Astrocyte of the cerebellum (primary cell): Measurements from ENCODE around the gene PHF20.

ENCODE experiments used
- DNase-seq: peaks from one replicate; pipeline ENCODE4 v3.0.0-alpha.2; 2011; ENCODE audit warnings: low read depth
- H3K4me3 ChIP-seq: 2 replicates; pipeline ENCODE4 v1.5.1; 2011; ENCODE audit warnings: mild to moderate bottlenecking, low read depth, low read length, moderate library complexity
- in situ Hi-C: cut with HindIII; loops from 2 replicates; pipeline ENCODE4 v1.10.0; 2017; ENCODE audit warnings: low sequenced_read_pairs
- TF ChIP-seq, protein P1 (sequence below): IDR thresholded peaks from 2 replicates; pipeline ENCODE4 v1.5.1; 2012; ENCODE audit warnings: low read length, low read depth, moderate library complexity, mild to moderate bottlenecking; ENCODE audit errors: missing control alignments

Gene PHF20

DNA sequence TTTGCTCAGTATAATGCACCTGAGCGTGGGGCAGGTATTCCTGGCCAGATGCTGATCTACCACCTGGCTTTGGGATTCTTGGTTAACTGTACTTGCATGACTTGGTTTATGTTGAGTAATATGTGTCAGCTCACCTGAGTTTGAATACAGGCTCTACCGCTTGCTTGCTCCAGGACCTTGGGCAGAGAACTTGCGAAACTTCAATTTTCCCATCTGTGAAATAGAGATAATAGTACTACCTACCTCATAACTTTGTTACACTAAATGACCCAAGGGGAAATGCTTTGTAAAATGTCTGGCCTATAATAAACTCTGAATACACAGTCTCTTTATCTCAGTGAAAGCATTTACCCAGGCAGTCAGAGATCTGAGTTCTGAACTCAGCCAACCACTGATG is 130.7 kb downstream of the PHF20 start:
- in situ Hi-C loops: no loop called here
- DNase-seq: no peak
- TF ChIP-seq, protein P1, sequence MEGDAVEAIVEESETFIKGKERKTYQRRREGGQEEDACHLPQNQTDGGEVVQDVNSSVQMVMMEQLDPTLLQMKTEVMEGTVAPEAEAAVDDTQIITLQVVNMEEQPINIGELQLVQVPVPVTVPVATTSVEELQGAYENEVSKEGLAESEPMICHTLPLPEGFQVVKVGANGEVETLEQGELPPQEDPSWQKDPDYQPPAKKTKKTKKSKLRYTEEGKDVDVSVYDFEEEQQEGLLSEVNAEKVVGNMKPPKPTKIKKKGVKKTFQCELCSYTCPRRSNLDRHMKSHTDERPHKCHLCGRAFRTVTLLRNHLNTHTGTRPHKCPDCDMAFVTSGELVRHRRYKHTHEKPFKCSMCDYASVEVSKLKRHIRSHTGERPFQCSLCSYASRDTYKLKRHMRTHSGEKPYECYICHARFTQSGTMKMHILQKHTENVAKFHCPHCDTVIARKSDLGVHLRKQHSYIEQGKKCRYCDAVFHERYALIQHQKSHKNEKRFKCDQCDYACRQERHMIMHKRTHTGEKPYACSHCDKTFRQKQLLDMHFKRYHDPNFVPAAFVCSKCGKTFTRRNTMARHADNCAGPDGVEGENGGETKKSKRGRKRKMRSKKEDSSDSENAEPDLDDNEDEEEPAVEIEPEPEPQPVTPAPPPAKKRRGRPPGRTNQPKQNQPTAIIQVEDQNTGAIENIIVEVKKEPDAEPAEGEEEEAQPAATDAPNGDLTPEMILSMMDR: no peak
- H3K4me3 ChIP-seq: no peak overlapping the region

DNA sequence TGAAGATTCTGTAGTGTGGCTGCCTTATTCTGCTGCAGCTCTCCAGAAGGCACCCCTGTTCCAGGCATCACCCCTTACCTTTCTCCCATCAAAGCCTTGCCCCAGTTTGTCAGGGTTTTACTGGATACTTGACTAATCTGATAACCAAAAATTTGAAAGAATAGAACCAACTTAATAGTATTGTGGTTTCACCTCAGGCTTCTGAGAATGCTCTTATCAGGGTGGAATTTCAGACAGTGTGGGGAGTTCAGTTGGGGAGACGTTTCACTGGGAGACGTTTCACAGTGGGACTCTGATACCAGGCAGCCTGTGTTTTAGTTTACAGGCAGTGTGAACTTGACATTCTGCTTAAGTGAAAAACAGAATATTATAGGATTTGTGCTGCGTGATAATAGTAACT is 132.0 kb downstream of the PHF20 start:
- in situ Hi-C loops: no loop called here
- TF ChIP-seq, protein P1: no peak
- H3K4me3 ChIP-seq: no peak overlapping the region
- no peak for DNase-seq

DNA sequence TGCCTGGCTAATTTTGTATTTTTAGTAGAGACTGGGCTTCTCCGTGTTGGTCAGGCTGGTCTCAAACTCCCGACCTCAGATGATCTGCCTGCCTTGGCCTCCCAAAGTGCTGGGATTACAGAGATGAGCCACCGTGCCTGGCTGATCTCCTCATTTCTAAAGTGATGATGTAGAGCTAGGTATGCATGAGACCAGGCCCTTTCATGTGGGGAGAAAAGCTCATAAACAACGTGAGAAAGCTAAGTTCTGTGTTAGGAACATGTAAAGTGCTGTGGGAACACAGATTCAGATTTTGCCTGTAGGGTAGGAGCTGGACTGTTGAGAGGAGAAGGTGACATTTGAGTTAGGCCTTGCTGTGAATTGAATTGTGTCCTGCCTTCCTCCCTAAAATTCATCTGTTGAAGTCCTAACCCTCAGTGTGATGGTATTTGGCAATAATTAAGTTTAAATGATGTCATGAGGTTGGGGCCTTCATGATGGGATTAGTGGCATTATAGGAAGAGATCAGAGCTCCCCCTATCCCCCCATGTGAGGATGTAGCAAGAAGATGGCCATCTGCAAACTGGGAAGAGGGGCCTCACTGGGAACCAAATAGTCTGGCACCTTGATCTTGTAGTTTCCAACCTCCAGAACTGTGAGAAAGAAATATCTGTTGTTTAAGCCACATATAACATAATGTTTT is 133.3 kb downstream of the PHF20 start:
- TF ChIP-seq, protein P1: no peak
- DNase-seq: no peak
- no peak overlapping the region for H3K4me3 ChIP-seq
- in situ Hi-C loops: no loop called here

DNA sequence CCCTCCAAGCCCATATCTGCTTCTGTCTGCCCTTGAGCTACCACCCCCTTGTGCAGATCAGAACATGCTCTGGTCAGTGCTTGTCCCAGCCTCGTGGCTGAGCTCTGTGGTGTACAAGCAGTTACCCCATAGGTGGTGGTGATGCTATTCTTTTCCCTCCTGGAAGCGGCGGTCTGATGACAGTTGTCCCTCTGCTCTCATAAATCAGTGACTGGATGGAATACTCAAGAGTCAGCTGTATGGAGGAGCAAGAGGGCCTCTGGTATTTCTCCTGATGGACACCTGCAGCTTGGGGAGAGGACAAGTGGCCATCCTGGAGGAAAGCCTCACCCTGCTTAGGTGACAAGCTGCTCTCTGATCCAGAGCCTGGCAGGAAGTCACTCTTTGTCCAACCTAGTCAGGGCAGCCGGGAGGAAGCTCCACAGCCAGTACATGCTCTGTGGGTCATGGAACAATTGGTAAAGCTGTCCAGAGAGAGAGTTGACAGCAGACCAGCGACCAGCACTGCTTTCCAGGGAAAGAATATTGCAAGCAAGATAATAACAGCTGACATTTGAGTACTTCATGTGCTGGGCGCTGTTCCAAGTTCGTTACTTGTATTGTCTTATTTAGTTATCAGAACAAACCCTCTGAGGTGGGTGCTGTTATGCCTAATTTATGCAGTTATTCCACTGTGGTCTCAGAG is 135.3 kb downstream of the PHF20 start:
- in situ Hi-C loops: no loop called here
- no peak for DNase-seq
- TF ChIP-seq, protein P1: no peak
- no peak overlapping the region for H3K4me3 ChIP-seq

DNA sequence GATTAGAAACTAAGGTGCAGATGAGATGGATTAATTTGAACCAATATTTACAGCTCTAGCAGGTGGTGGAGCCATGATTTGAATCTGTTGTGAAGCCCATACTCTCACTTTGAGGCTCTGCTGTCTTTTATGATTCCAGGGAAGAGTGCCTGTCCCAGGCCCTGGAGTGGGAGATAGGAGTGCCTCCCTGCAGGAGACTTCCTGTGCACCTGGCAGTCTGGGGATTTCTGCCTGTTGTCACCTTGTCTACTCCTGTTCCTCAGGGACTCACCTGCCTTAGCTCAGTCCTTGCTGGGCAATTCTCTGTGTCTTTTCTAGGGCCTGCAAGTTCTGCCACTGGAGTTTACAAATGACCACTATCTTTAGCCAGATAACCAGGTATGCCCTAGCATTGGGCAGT is 136.2 kb downstream of the PHF20 start:
- TF ChIP-seq, protein P1: no peak
- DNase-seq: no peak
- in situ Hi-C loops: no loop called here
- no peak overlapping the region for H3K4me3 ChIP-seq

DNA sequence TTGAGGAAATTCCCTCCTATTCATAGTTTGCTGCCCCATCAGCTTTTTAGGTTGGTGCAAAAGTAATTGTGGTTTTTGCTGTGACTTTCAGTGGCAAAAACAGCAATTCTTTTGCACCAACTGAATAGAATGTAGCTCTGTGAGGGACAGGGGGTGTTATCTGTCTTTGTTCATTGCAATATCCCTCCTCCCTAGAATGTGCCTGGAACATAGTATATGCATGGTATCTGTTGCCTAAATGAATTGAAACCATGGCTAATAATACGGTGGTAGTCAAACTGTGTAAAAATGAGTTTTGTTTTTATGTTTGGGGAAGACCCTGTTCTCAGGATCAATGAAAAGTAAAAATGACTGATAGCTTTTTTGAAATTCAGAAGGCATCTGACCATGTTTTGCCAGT is 137.4 kb downstream of the PHF20 start:
- in situ Hi-C loops: no loop called here
- no peak overlapping the region for H3K4me3 ChIP-seq
- TF ChIP-seq, protein P1: no peak
- no peak for DNase-seq
